GM19324 (cell line): ENCODE measurements around the gene MAML2.
A peak's percentile ranks its signal among the peaks of the same experiment; 100 is the strongest.
"Not testable (repeated sequence)": the region's sequence is repeated elsewhere in the genome, so short reads cannot be mapped to it uniquely, and the experiment has no call there.

ENCODE experiments used
- ATAC-seq: cut with Tn5 transposase; IDR thresholded peaks from one replicate; pipeline ENCODE4 v1.9.1; 2021; ENCODE audit warnings: mild to moderate bottlenecking, moderate library complexity; ENCODE audit not compliant: unreplicated experiment, low FRiP score

MAML2 gene

DNA sequence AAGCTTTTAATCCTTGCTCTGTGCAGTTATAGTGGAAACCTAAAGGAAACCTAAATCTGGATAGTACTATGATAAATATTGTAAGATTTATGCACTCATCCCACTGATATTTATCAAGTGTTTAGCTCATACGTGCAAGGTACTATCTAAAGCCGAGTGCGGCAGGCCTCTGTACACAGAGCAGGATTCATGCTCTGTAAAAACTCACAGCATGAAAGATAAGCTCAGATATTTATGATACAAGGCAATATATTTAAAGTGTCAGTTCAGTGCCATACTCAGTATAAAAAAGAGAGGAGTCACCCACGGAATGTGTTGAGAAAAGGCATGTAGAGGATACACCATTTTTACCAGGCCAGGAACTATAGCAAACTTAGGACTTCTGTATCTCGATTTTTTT, 66.2 kb downstream of the MAML2 start:
- ATAC-seq: no peak

DNA sequence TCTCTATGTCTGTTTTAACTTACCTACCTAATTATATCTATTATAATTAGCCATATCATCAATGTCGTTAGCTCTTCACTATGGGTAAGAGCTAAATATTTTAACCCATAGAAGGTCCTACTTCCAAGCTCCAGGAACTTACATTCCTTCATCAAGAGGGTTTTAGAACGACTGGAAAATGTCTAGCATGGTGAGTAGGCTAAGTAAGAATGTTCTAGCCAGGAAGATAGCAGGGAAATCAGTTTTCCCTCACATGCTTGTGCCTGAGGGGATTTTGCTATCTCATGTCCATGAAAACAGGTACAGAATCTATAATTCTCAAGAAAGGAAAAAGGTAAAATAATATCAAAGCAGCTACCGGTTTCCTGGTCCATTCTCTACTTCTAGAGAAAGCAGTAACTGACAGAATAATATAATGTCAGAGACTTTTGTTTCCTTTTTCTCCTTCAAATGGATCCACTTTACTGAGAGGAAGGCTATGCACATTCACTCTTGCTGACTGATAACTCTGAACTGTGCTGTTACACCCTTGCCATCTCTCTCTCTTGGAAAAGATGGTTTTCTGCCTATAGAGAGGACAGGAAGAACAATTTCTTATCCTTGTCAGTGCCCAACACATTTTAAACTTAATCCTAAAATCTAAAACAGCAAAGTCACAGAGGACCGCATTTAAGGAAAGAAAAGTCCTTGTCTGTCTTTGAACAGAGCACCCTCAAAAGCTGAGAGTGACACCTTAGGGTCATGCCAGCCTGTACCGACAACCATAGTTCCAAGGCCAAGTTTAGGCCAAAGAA, 67.0 kb downstream of the MAML2 start:
- no peak for ATAC-seq

DNA sequence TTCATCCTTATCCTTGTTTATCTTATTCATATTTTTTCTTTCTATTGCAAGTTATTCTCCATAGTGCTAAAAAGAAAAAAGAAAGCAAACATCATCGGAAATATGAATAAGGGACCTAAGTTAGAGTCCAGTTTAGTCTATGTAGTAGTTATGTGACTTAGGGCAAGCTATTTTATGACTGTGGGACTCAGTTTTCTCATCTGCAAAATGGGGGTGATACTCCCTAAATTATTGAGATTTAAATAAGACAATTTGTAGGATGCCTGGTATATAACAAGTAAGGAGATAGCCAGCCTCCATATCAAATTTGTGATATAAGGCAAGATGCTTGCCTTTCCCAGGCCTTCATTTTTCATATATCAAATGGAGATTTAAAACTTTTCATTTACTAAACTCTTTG, 69.5 kb downstream of the MAML2 start:
- no peak for ATAC-seq

DNA sequence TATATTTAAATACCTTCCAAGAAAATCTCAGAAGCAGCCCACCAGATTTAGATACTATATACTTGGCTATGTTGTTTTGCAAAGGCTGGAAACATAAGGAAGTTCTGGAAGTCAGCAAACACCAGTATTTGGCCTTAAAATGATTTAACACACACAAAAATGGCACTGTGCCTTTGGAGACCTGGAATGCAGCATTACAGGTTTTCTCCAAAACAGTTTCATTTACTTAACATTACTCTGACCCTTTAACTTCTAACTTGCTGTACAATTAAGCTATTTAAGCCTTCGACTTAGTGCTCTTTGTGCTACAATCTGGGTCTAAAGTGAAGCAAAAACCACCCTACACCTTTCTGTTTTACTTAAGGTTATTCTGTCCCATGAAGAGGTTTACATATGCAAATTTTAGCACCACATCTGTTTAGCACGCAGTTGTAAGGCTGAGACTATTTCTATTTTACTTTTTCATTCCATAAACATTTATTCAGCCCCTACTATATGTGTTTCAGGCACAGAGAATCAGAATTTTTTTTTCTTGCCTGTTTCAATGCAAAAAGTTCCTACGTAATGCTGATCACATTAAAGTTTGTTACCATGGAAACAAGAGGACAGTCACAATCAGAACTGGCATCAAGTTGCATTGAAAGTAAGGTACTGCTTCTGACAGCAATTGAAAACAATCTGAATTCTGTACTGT, 70.3 kb downstream of the MAML2 start:
- peak; percentile 83 for ATAC-seq

DNA sequence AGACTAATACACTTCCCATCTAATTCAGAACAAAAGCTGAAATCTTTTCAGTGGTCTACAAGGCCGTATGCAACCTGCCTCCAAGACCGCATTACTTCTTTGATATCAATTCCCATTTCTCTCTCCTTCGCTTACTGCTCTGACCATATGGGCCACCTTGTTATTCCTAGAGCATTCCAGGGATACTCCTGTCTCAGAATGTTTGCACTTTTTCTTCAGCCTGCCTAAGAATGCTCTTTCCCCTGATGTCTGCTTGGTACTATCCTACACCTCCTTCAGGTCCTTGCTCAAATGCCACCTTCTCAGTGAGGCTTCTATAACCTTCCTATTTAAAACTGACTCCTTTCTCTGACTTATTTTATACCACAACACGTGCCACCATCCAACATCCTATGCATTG, 71.2 kb downstream of the MAML2 start:
- no peak for ATAC-seq

DNA sequence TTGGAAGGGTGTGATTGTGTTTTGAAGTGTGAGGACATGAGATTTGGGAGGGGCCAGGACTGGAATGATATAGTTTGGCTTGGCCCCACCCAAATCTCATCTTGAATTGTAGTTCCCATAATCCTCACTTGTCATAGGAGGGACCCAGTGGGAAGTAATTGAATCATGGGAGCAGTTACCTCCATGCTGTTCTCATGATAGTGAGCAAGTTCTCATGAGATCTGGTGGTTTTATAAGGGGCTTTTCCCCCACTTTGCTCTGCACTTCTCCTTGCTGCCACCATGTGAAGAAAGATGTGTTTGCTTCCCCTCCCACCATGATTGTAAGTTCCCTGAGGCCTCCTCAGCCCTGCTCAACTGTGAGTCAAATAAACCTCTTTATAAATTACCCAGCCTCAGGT, 71.6 kb downstream of the MAML2 start:
- ATAC-seq: not testable (repeated sequence)

DNA sequence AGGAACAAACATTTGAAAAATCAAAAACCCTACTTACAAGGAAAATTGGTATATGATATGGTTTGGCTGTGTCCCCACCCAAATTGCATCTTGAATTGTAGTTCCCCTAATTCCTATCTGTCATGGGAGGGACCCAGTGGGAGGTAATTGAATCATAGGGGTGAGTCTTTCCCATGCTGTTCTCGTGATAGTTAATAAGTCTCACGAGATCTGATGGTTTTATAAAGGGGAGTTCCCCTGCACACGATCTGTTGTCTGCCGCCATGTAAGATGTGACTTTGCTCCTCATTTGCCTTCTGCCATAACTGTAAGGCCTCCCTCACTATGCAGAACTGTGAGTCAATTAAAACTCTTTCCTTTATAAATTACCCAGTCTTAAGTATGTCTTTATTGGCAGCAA, 74.5 kb downstream of the MAML2 start:
- ATAC-seq: not testable (repeated sequence)

DNA sequence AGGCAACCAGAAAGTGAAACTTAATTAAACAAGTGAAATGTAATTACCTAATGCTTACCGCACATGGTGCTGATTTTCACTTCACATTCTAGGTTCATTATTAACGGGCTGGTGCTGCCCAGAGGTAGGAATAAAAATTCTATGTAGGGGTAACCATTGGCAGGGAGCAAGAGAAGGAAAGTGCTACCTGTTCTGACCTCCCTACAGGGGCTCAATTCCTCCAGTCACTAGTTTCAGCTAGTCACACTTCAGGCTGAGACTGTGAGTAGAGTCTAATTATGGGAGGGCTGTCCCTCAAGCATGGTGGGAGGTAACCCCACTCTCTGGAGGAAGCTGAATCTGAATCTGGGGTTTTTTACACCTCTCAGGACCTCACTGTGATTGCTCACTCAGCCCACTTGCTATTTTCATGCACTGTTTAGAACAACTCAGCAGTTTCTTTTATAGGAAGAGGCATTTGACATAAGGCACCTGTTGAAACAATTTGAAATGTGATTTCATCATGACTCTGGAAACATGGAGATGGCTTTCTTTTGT, 75.4 kb downstream of the MAML2 start:
- peak; percentile 92 for ATAC-seq

DNA sequence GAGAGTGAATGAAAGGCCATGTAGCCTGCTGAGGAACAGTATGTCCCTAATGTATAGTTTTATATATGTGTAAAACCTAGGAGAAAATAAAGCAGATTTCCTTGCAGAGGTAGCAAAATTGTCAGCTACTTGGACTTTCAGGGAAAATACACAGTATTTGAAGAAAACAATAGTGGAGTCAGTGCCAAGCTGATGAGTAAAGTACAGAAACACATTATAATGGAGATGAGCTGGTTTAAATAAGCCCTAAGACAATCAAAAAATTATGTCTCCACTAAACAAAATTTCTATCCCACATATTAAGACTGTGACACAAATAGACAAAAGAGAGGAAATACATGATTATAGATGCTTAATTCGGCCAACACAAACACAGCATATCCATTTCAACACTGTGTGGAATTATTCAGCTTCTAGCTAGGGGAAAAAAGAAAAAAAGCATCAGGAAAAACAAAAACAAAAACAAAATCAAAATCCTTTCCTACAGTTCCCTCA, 75.9 kb downstream of the MAML2 start:
- no peak for ATAC-seq

DNA sequence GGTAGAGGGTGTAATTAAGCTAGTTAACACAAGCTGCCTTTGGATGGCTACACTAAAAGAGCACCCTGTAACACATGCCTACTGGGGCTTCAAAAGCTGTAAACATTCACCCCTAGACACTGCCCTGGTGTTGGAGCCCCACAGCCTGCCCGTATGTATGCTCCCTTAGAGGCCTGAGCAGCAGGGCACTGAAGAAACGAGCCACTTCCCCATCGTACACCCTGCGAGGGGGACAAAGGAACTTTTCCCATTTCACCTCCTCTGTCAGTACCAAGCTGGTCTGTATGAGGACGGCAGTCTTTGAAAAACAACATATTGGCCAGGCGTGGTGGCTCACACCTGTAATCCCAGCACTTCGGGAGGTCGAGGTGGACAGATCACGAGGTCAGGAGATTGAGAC, 77.0 kb downstream of the MAML2 start:
- ATAC-seq: no peak

DNA sequence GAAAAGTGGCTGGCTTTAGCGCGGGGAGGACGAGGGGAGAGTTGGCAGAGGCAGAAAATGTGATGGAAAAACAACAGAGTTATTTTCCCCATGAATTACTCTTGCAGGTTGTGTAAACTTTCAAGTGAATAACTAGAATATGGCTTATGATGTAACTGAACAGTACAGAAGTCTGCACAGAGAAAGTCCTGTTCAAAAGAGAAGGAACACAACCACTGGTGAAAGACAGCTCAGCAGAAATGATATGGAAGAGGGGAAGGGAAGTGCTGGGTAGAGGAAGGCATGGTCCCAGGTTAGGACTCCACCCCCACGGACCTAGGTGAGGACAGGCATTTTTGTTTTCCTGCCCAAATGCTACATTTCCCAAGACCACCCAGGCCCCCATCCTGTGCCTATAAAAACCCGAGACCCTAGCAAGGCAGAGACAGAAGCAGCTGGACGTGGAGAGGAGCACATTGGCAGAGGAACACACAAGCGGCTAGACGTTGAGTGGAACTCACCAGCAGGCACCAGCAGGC, 77.7 kb downstream of the MAML2 start:
- no peak for ATAC-seq

DNA sequence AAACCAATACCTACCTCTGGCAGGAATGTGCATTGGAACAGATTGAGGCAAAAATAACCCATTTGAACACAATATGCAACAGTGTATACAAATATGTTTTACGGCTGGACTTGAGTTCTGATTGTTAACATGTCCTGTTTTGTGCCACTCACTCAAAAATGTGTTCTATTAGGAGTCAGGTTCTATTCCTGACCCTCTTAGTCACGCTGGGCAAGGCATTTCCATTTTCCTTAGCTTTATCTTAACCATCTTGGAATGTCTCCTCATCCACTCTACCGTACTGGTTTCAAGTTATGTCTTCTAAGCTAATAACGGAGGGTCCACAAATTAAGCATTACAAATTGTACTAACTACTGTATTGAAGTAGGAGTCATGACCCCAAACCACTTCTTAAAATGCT, 78.6 kb downstream of the MAML2 start:
- no peak for ATAC-seq

DNA sequence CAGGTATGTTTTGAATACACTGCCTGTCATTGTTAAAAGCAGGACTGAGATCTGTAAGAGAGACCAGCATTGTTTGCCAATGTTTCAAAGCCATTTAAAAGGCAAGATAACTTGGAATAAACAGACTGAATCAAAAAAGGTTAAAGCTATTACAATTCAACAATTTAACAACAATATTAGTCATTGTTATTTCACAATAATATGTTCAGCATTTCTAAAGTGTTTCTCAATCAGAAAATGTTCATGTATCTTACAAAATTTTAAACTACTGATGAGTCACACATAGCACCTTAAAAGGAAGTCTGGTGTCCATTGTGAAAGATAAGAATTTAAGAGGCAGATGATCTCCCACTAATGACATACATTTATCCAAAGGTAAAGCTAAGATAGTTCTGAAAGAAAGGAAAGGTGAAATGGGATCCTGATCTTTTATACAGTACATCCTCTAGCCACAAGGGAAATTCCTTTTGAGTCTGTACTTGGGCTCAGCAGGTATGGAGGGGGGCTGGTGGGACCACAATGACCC, 79.7 kb downstream of the MAML2 start:
- ATAC-seq: no peak

DNA sequence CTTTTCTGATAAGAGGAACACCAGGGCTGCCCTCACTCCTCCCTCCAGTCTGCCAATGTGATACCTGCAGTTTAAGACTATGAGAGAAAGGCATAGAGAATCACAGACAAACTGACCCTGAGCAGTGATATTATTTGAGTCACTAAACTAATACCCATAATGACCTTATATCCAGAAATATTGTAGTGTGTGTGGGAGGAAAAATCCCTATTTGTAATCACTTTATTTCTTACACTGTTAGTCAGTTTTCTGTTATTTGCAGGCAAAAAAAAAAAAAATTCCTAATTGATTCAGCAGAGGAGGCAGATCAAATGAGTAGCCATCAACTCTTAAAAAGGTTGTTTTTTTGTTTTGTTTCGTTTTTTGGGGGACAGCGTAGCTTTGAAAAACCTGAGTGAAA, 82.5 kb downstream of the MAML2 start:
- ATAC-seq: no peak

DNA sequence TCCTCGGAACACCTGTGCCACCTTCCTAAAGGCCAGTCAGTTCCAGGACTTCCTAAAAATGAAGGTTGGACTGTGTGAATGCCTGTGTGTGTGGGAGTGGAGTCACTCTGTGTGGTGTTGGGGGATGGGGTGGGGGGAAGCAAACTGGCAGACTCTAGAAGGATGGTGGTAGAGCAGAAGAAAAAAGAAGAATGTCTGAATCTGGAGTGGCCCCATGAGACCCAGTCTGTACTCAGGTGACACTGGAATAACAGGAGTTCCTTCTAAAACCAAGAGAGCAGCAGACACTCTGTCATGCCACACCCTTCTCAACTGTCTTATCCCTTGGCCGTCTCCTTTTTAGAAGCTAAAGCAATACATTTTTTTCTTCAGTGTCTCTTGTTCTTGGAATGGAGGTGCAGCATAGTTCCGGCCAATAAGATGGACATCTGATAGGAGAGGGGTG, 82.9 kb downstream of the MAML2 start:
- no peak for ATAC-seq

DNA sequence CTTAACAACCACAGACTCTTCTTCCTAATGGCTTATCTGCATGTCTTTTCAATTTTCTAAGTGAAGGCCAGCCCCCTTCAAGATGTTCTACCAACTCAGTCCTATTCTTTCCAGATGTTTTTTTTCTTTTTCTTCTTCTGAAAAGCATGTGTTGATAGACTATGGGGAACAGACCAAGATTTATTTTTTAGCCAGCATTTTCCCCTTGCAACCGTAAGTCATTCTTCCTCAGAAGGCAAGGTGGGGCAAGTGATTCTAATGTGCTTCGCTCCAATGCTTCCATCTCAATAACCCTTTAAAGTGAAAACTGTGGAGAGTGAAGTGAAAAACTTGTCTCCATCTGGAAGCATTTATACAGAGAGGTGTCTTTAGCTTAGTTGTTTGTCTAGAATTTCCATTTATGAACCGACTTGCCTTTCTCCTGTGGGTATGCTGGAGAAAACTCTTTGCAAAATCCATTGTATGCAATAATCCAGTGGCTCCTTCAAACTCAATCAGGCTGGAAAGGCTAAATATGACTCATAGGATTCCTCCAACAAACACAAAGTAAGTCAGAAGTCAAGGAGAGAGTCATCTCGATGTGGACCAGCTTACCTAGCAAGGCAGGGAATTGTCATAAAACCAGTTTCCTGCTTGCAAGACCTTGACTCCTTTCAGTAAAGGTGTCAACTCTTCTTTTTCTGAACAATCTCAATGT, 83.7 kb downstream of the MAML2 start:
- no peak for ATAC-seq

DNA sequence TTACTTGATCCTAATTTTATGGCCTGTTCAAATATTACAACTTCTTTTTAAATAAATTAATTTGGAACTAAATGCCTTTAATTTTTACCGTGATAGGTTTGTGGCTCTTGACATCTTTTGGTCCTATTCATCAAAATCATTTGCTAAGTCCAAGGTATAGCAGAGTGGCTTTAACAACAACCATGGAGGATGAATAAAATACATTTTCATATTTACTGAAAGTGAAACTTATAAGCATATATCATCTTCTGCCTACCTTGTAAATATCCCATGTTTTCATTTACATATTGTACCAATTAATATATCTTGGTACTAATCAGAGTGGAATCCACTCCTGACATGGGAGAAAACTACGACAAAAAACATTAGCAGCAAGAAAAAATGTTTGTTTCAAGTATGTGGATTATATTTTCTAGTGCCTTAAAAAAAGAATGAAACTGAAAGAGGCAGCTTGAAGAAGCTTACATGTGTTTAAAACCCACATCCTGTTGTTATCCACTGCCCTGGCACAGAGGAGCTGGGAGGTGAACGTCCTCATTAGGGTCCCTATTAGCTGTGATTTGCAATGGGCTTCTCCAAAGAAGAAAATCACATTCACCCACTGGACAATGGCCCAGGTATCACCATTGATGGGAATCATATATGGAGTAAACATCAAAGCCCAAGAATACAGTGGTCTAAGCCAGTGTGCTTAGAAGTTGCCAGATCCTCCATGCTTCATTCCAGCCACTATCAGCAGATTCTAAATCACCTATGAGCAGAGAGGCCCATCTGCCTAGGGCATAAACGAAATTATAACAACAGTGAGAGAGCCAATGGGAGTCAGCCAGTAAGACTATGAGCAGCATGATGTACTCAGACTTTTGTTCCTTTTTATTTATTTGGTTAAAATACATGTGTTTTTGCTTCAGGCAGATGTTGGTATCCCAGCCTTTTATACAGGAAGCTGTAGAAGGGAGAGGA, 84.7 kb downstream of the MAML2 start:
- ATAC-seq: peak; percentile 66

DNA sequence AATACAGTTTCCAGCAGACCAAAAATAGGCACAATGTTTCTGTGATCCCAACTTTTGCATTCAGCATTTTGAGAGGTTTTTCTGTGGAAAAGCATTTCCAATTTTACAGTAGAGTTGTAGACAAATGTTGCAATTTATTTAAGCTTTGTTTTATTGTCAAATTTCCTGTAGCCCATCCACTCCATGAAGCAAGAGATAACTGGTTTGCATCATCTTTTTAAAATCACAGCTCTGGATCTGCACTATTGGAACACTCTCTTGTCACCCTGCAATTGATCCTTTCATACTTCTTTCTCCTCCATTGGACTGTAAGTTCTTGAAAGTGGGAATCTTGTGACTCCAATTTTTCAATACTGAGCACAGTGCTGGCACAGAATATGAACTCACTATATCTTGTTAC, 86.0 kb downstream of the MAML2 start:
- no peak for ATAC-seq

DNA sequence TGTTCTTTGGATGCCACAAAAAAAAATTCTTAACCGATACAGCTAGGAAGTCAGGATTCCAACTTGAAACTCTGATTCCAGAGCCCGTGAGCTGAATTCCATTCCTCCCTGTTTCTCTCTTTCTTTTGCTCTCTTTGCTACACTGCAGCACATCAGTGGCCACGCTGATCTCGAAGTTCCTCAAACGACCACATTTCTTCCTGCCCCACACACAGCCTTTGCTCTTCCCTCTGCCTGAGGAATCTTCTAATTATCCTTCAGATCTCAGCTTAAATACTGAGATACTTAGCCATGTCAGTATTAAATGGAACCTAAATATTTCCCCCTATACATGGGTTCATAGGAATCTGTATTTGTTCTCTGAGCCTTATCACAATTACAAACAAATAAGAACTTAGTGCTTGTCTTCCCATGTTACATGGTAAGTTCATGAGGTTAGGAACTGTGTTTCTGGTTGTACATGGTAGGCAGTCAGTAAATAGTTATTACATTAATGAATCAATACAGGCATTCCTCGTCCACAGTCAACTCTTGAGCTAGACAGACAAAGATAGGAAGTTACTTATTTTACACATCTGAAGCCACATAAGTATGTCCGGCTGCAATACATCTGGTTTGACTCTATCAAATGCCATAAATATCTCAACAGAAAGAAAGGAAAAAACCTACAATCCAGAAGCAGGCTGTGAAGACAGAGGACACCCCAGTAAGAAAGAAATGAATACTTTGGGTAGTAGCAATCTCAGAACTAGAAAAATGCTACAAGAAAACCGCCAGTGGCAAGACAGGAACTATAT, 86.6 kb downstream of the MAML2 start:
- ATAC-seq: no peak
